SH-SY5Y (cell line): Measurements from ENCODE around the gene ASPG.

Experiments
- GATA2 ChIP-seq: IDR thresholded peaks from 2 replicates; pipeline ENCODE4 v1.6.1; 2011; ENCODE audit warnings: mild to moderate bottlenecking, low read depth, low read length
- GATA3 ChIP-seq: IDR thresholded peaks from 2 replicates; pipeline ENCODE4 v1.6.1; 2011; ENCODE audit warnings: low read depth, mild to moderate bottlenecking, low read length, moderate library complexity

- TF ChIP-seq GATA3 (no peak), GATA2 (no peak)
Measured at GRCh38 chr14:104142136-104142945, 56.8 kb downstream of the ASPG start.
